HFFc6 (cell line): Measurements from ENCODE around the gene GDF9. TPM values are rescaled to one million over a fixed set of nuclear protein-coding genes. Genes with fewer than 3 reads are reported as not detected.

Experiments
- DNase-seq: peaks from one replicate; pipeline ENCODE4 v3.0.0-alpha.2; 2018
- H3K27ac Mint-ChIP-seq: 2 replicates; pipeline ENCODE4 v1.8.0; 2020; ENCODE audit warnings: mild to moderate bottlenecking, mixed read lengths
- H3K27me3 Mint-ChIP-seq: 2 replicates; pipeline ENCODE4 v1.8.0; 2021; ENCODE audit warnings: mild to moderate bottlenecking, moderate library complexity, mixed read lengths; ENCODE audit not compliant: insufficient read depth
- H3K36me3 Mint-ChIP-seq: 2 replicates; pipeline ENCODE4 v1.8.0; 2021; ENCODE audit warnings: low read depth, mixed read lengths
- H3K4me1 Mint-ChIP-seq: 2 replicates; pipeline ENCODE4 v1.8.0; 2020; ENCODE audit warnings: low read depth, mixed read lengths
- H3K4me3 Mint-ChIP-seq: 2 replicates; pipeline ENCODE4 v1.8.0; 2020; ENCODE audit warnings: mild to moderate bottlenecking, moderate library complexity, mixed read lengths
- H3K9me3 Mint-ChIP-seq: 2 replicates; pipeline ENCODE4 v1.8.0; 2020; ENCODE audit warnings: mild to moderate bottlenecking, mixed read lengths
- total RNA-seq, 6 experiments: library from RNA; stranded (reverse); fragmentation: NEBNext Ultra II Directional; extraction: Animal tissue kit (Norgen Biotek cat#: 25700); gene quantifications; 2 replicates in 1 of 6; 3 replicates in 5 of 6; pipeline ENCODE4 v1.2.3, GENCODE V29; 2021
- TF ChIP-seq, protein P1 (sequence below): fragments of 200-600 bp; sonication (generic); IDR thresholded peaks from 2 replicates; pipeline ENCODE4 v1.5.0; 2021; ENCODE audit warnings: antibody characterized with exemption, mild to moderate bottlenecking

The GDF9 gene
- total RNA-seq, 6 experiments from 2014 or later = 0.09 to 0.14 (median 0.12) TPM; not detected in 3

DNA sequence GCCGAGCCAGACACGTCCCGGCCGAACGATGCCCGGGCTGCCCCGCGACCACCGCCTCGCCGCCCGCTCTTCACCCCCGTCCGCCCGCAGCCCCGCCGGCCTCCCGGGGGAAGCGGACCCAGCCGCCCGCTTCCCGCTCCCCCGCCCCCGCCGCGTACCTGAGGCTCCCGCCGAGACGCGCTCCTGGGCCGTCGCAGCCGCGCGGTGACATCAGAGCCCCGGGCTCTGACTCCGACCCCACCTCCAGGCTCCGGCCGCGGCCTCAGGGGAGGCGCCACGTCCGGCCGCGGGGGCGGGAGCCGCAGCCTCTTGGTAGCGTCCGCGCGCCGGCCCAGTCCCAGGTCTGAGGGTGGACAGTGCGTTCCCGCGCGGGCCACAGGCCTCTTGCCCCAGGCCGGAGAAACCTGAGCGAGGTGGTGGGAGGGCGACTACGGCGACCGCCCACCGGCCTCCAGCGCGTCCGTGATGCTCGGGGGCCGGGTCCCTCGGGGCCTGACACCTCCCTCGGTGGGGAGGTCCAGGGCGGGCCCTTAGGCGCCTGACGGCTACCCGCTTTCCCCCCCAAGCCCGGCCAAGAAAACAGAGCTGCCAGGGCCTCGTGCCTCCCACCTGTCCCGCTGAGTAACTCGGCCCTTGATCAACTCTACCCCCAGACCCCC is 35.7 kb downstream of the GDF9 start, which contains the start of gene SHROOM1:
Gene SHROOM1 (minus strand): TSS at position 212 of the 659 bp plus-strand sequence. CDS start 4,507 bp downstream, outside the sequence.
- peak; percentile 13 for DNase-seq
- no peaks in the 10 kb centered on the region for H3K36me3 Mint-ChIP-seq
- peak within 1 kb of the TSS; percentile 72 for H3K27ac Mint-ChIP-seq
- TF ChIP-seq, protein P1, sequence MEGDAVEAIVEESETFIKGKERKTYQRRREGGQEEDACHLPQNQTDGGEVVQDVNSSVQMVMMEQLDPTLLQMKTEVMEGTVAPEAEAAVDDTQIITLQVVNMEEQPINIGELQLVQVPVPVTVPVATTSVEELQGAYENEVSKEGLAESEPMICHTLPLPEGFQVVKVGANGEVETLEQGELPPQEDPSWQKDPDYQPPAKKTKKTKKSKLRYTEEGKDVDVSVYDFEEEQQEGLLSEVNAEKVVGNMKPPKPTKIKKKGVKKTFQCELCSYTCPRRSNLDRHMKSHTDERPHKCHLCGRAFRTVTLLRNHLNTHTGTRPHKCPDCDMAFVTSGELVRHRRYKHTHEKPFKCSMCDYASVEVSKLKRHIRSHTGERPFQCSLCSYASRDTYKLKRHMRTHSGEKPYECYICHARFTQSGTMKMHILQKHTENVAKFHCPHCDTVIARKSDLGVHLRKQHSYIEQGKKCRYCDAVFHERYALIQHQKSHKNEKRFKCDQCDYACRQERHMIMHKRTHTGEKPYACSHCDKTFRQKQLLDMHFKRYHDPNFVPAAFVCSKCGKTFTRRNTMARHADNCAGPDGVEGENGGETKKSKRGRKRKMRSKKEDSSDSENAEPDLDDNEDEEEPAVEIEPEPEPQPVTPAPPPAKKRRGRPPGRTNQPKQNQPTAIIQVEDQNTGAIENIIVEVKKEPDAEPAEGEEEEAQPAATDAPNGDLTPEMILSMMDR = no peak
- peaks cover 2% of the 10 kb centered on the region for H3K27me3 Mint-ChIP-seq
- no peaks in the 10 kb centered on the region for H3K9me3 Mint-ChIP-seq
- H3K4me3 Mint-ChIP-seq = peak within 1 kb of the TSS; percentile 86
- peaks cover 14% of the 10 kb centered on the region for H3K4me1 Mint-ChIP-seq

DNA sequence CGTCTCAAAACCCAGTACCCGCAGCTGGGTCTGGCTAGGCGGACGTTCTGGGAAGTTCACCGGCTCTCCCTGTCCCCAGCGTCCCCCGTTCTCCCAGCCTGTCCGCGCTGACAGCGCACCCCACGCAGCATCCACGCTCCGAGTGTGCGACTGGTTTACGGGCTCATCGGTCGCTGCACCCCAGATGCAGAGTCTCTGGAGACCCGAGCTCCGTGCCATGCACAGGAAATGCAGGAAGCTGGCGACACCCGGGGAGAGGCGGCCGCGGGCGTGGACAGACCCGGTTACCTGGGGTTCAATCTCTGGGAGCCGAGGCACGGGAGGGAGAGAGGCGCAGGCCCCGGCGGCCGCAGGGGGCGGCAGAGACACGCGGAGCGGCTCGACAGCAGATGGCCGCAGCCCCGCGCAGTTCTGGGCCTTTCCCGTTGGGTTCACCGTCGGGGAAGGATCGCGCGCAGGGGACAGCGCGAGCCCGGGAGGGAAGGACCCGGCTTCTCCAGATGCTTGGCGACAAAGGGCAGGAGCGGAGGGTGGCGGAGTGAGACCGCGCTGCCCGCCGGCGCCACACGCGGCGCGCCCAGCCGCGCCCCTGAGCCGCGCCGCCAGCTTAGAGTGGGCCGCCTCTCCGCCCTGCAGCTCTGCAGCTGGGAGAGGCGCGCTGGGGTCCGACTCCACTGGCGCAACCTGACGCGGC is 36.4 kb downstream of the GDF9 start:
- DNase-seq = peak; percentile 51
- TF ChIP-seq, protein P1 = peak; percentile 90
- peak overlapping the region; percentile 86 for H3K4me3 Mint-ChIP-seq
- H3K36me3 Mint-ChIP-seq = no peaks in the 10 kb centered on the region
- H3K27me3 Mint-ChIP-seq = peaks cover 2% of the 10 kb centered on the region
- H3K27ac Mint-ChIP-seq = peak overlapping the region; percentile 72
- peaks cover 14% of the 10 kb centered on the region for H3K4me1 Mint-ChIP-seq
- no peaks in the 10 kb centered on the region for H3K9me3 Mint-ChIP-seq

DNA sequence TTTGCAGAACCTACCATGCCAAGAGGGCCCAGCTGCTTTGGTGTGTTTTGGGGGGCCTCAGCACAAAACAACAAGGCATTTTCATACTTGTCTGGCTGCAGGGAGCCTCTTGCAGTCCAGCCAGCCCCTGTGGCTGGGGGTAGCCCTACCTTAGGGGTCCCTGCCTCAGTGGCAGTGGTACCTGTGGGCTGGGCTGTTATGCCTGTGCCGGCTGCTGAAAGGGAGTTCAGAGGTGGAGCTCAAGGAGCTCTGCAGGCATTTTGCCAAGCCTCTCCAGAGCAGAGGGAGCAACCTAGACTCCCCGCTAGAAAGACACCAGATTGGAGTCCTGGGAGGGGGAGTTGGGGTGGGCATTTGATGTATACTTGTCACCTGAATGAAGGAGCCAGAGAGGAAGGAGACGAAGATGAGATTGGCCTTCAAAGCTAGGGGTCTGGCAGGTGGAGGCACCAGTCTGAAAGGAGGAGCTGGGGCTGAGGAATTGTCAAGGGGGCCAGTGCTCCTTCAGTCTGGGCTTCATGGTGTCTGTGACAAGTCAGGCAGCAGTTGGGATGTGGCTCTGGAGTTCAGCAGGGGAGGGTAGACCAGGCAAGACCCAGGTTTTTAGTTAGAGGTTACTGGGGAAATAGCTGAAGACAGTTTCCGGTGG is 37.3 kb downstream of the GDF9 start:
- TF ChIP-seq, protein P1 = no peak
- Mint-ChIP-seq H3K27ac (peak overlapping the region; percentile 60), H3K27me3 (peaks cover 2% of the 10 kb centered on the region), H3K4me1 (peaks cover 14% of the 10 kb centered on the region), H3K9me3 (no peaks in the 10 kb centered on the region), H3K4me3 (peak overlapping the region; percentile 86), H3K36me3 (no peaks in the 10 kb centered on the region)
- no peak for DNase-seq

DNA sequence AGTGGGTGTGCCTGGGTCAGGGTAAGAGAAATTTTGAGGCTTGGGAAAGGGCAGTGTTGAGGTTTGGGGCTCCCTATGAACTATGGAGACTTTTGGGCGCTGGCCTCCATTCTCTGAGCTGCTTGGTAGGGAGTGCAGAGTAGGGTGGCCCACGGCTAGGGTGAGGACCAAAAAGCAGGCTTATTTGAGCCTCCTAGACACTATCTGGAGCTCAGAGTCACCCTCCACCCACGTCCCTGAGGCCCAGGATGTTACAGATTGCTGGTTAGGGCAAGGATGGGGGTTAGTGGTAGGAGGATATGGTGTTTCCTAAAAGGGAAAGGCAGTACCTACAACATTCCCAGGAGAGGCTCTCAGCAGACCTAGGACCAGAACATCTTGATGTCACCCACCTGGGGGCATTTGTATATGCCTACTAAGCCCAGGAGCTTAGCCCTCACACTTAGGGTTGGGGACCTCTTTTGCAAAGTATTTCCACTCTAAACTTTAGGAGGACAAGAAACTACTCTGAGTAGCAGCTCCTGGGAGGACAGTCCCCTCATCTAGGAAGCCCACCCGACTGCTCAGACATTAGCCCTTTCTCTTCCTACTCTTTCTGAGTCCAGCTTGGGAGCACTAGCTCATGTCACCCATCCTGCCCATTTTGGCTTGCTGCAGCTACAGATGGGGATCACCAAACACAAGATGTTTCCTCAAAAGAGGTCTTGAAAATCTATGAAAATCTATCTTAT is 38.2 kb downstream of the GDF9 start:
- no peak overlapping the region for H3K4me3 Mint-ChIP-seq

More for the DNA sequence above, 38.2 kb downstream of the GDF9 start:
- no peaks in the 10 kb centered on the region for H3K9me3 Mint-ChIP-seq
- DNase-seq = no peak
- TF ChIP-seq, protein P1 = no peak
- no peak overlapping the region for H3K27ac Mint-ChIP-seq
- peaks cover 14% of the 10 kb centered on the region for H3K4me1 Mint-ChIP-seq
- peaks cover 2% of the 10 kb centered on the region for H3K27me3 Mint-ChIP-seq
- no peaks in the 10 kb centered on the region for H3K36me3 Mint-ChIP-seq
